ENCODE data around the gene MN1.

- TF ChIP-seq CTCF (IDR thresholded peaks at IDR 0.05; ENCODE audit: low read depth, low read length) (no peak), POLR2A (IDR thresholded peaks at IDR 0.05; ENCODE audit: extremely low read depth, insufficient read length) (no peak), MAX (IDR thresholded peaks at IDR 0.05; ENCODE audit: low read depth, low read length) (no peak), MYC (IDR thresholded peaks at IDR 0.05; ENCODE audit: low read depth, low read length) (no peak)
Measured at GRCh38 chr22:27731621-27732020, 69.9 kb downstream of the MN1 start.

All from NB4 (cell line).